B cell (primary cell): Measurements from ENCODE around the gene ARL9.

Experiments
- CTCF ChIP-seq: fragments of 200-600 bp; IDR thresholded peaks from one replicate; pipeline ENCODE4 v1.8.0; 2022; ENCODE audit warnings: antibody characterized with exemption, mild to moderate bottlenecking
- EZH2 ChIP-seq: IDR thresholded peaks from 2 replicates; pipeline ENCODE4 v1.6.1; 2012; ENCODE audit warnings: borderline replicate concordance, low read depth, mild to moderate bottlenecking, moderate library complexity, low read length; ENCODE audit not compliant: insufficient read depth, poor library complexity, severe bottlenecking

- no peak for TF ChIP-seq CTCF
- TF ChIP-seq EZH2 = no peak
These were observed 7.9 kb downstream of the ARL9 start for GRCh38 chr4:56513517-56513916.
